Liver (tissue), 9 donors: ENCODE measurements around the gene HOXA4. TPM values are rescaled to one million over a fixed set of nuclear protein-coding genes. Genes with fewer than 3 reads are reported as not detected.

Experiments
- DNase-seq: peaks from one replicate; pipeline ENCODE4 v3.0.0-alpha.2; 2017; ENCODE audit warnings: low spot score
- H3K27ac ChIP-seq, 2 donors: one replicate each; pipeline ENCODE4 v1.7.0; 2013; ENCODE audit warnings: inconsistent platforms in 2 of 2, low read length in 2 of 2, control low read depth in 1 of 2, low read depth in 1 of 2, mild to moderate bottlenecking in 1 of 2
- H3K27me3 ChIP-seq, 4 donors: one replicate each; pipeline versions ENCODE4 v1.6.1 to v1.7.0; 2013; ENCODE audit warnings: low read length in 3 of 4, inconsistent platforms in 1 of 4, mild to moderate bottlenecking in 1 of 4, moderate library complexity in 1 of 4; ENCODE audit not compliant: control insufficient read depth in 4 of 4, insufficient read depth in 4 of 4
- H3K36me3 ChIP-seq, 4 donors: one replicate each; pipeline versions ENCODE4 v1.6.1 to v1.7.0; 2013; ENCODE audit warnings: low read length in 3 of 4, mild to moderate bottlenecking in 3 of 4, low read depth in 1 of 4, moderate library complexity in 1 of 4; ENCODE audit not compliant: control insufficient read depth in 4 of 4, insufficient read depth in 3 of 4
- H3K4me1 ChIP-seq, 4 donors: one replicate each; pipeline versions ENCODE4 v1.6.1 to v1.7.0; 2013; ENCODE audit warnings: low read length in 3 of 4, mild to moderate bottlenecking in 3 of 4, moderate library complexity in 1 of 4; ENCODE audit not compliant: control insufficient read depth in 4 of 4, insufficient read depth in 4 of 4
- H3K4me3 ChIP-seq, 3 donors: one replicate each; pipeline versions ENCODE4 v1.6.1 to v1.7.0; 2013; ENCODE audit warnings: low read length in 3 of 3, control low read depth in 1 of 3, low read depth in 1 of 3, mild to moderate bottlenecking in 1 of 3
- H3K9ac ChIP-seq, 2 donors: one replicate each; pipeline ENCODE4 v1.7.0; 2013; ENCODE audit warnings: low read length in 2 of 2, mild to moderate bottlenecking in 2 of 2, moderate library complexity in 2 of 2, control low read depth in 1 of 2, low read depth in 1 of 2
- H3K9me3 ChIP-seq, 4 donors: one replicate each; pipeline versions ENCODE4 v1.6.1 to v1.7.0; 2013; ENCODE audit warnings: low read length in 3 of 4; ENCODE audit not compliant: control insufficient read depth in 4 of 4
- ATF3 ChIP-seq: IDR thresholded peaks from 2 replicates; pipeline ENCODE4 v1.6.1; 2016; ENCODE audit warnings: antibody characterized with exemption
- EGR1 ChIP-seq, 2 donors: IDR thresholded peaks; 2 replicates each; pipeline ENCODE4 v1.6.1; 2016 to 2018; ENCODE audit warnings: antibody characterized with exemption in 2 of 2, low read depth in 2 of 2
- FOXA1 ChIP-seq: IDR thresholded peaks from 2 replicates; pipeline ENCODE4 v1.6.1; 2016; ENCODE audit warnings: antibody characterized with exemption
- FOXA2 ChIP-seq: IDR thresholded peaks from 2 replicates; pipeline ENCODE4 v1.6.1; 2016; ENCODE audit warnings: antibody characterized with exemption
- HNF4A ChIP-seq, 2 donors: conservative IDR thresholded peaks; 2 replicates each; pipeline ENCODE4 v1.6.1; 2016; ENCODE audit warnings: antibody characterized with exemption in 2 of 2, mild to moderate bottlenecking in 2 of 2
- HNF4G ChIP-seq: IDR thresholded peaks from 2 replicates; pipeline ENCODE4 v1.6.1; 2016; ENCODE audit warnings: antibody characterized with exemption
- JUND ChIP-seq, 2 donors: IDR thresholded peaks; 2 replicates each; pipeline ENCODE4 v1.6.1; 2016; ENCODE audit warnings: antibody characterized with exemption in 2 of 2
- MAX ChIP-seq: IDR thresholded peaks from 2 replicates; pipeline ENCODE4 v1.6.1; 2016; ENCODE audit warnings: antibody characterized with exemption
- NR2F2 ChIP-seq: IDR thresholded peaks from 2 replicates; pipeline ENCODE4 v1.6.1; 2016; ENCODE audit warnings: antibody characterized with exemption
- RAD21 ChIP-seq, 2 donors: IDR thresholded peaks; 2 replicates each; pipeline ENCODE4 v1.6.1; 2016; ENCODE audit warnings: antibody characterized with exemption in 2 of 2, mild to moderate bottlenecking in 2 of 2
- REST ChIP-seq: IDR thresholded peaks from 2 replicates; pipeline ENCODE4 v1.6.1; 2016; ENCODE audit warnings: antibody characterized with exemption, mild to moderate bottlenecking
- SP1 ChIP-seq: IDR thresholded peaks from 2 replicates; pipeline ENCODE4 v1.6.1; 2018; ENCODE audit warnings: antibody characterized with exemption, mild to moderate bottlenecking
- TAF1 ChIP-seq: conservative IDR thresholded peaks from 2 replicates; pipeline ENCODE4 v1.6.1; 2016; ENCODE audit warnings: antibody characterized with exemption, mild to moderate bottlenecking
- YY1 ChIP-seq: IDR thresholded peaks from 2 replicates; pipeline ENCODE4 v1.6.1; 2016; ENCODE audit warnings: antibody characterized with exemption, mild to moderate bottlenecking
- WGBS: extraction: QIAGEN DNeasy Blood & Tissue Kit; methylation state at CpG from one replicate; pipeline ENCODE4 v1.1.7; 2013; 5-methylcytosine and 5-hydroxymethylcytosine counted together
- polyA plus RNA-seq, 2 donors: library from polyadenylated mRNA; stranded (reverse) in 1 of 2; unstranded in 1 of 2; fragments of 200-250 nt in 1 of 2; fragments of >200 nt in 1 of 2; fragmentation: Nextera tagmentation in 1 of 2; extraction: Ambion mirVana in 1 of 2; gene quantifications; one replicate each; pipeline versions ENCODE4 v1.2.1 to v1.2.3, GENCODE V29; 2013 to 2015
- total RNA-seq, 2 donors: library from RNA; depleted of rRNA; stranded (reverse); fragments of >200 nt; gene quantifications; one replicate each; pipeline ENCODE4 v1.2.3, GENCODE V29; 2014
- TF ChIP-seq, protein P1 (sequence below): IDR thresholded peaks from 2 replicates; pipeline ENCODE4 v1.6.1; 2016; ENCODE audit warnings: antibody characterized with exemption
- donor health status: healthy.
- donor health status: healthy.
- donor health status: healthy.
- donor health status: healthy.
- donor health status: healthy.

HOXA4 gene
- total and polyA plus RNA-seq, 4 donors = 0.17 to 1.1 (median 0.30) TPM

DNA sequence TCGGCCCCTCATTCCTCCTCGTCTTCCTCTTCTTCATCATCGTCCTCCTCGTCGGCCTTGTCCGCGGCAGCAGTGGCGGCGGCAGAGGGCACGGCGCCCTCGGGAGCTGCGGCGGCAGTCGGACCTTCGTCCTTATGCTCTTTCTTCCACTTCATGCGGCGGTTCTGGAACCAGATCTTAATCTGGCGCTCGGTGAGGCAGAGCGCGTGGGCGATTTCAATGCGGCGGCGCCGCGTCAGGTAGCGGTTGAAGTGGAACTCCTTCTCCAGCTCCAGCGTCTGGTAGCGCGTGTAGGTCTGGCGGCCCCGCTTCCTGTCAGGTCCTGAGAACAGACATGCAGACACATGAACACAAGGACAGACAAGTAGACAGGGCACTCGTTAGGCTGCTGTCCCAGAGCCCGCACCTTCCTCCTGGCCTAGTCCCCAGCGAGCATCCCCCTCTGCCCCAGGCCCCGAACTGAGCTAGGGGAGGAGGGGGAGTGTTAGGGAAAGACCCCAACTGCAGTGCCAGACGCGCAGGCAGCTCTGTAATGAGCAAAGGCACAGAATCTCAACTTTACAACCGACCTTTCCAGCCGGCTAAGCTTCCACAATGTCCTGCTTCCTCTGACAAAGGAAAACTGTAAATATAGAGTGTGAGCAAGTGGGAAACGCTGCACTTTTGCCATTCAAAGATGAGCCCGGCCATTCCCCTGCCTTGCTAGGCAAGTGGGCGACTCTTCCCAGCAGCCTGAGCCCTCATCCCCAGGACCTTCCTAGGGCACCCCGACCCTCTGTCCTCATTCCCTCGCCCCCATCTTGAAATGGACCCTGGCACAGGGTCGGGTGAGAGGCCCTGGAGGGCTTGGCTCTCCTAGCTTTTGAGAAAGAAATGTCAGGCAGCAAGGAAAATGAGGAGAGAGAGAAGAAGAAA lies 24.6 kb upstream of the HOXA4 start:
- H3K27ac ChIP-seq = no peak overlapping the region
- peaks cover 15 to 54% (median 41%) of the 10 kb centered on the region in 4 donors for H3K27me3 ChIP-seq
- no peak overlapping the region for H3K9ac ChIP-seq
- peaks cover 11 to 38% (median 20%) of the 10 kb centered on the region in 4 donors for H3K4me1 ChIP-seq
- no peaks in the 10 kb centered on the region for H3K36me3 ChIP-seq
- no peak for TF ChIP-seq FOXA1
- no peak for TF ChIP-seq JUND (IDR thresholded peaks at IDR 0.05)
- peak; percentile 33 for DNase-seq
- peaks cover 0 to 5% (median 0%) of the 10 kb centered on the region in 4 donors for H3K9me3 ChIP-seq
- no peak overlapping the region for H3K4me3 ChIP-seq
- 8% methylated on average over 48 of the region's 48 CpGs for WGBS

DNA sequence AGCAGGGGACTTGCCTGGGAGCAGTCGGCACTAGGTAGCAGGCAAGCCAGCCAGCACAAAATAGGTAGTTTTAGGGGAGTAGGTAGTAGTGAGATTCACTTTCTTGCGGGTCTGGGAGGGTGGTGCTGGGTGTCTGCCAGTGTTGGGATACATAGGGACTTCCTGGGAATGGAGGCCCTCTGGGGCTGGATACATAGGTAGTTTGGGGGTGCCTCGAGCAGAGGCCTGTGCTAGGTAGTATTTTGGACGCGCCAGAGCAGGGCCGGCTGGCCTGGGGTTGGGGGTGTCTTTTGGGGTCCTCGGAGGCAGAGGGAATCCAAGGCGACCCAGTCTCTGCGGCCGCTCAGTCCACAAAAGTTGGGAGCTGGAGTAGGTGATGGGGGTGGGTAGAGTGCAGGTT lies 23.8 kb upstream of the HOXA4 start:
- peaks cover 11 to 36% (median 20%) of the 10 kb centered on the region in 4 donors for H3K4me1 ChIP-seq
- no peaks in the 10 kb centered on the region for H3K36me3 ChIP-seq
- 26% methylated on average over 10 of the region's 10 CpGs for WGBS
- no peak overlapping the region for H3K4me3 ChIP-seq
- DNase-seq = peak; percentile 30
- H3K9ac ChIP-seq = no peak overlapping the region
- TF ChIP-seq RAD21 (IDR thresholded peaks at IDR 0.05) = no peak
- no peak for TF ChIP-seq SP1
- TF ChIP-seq NR2F2 = no peak
- no peak for TF ChIP-seq TAF1
- TF ChIP-seq YY1 = no peak
- TF ChIP-seq ATF3 = no peak
- TF ChIP-seq HNF4G = no peak
- TF ChIP-seq MAX = no peak
- H3K27ac ChIP-seq = no peak overlapping the region
- H3K9me3 ChIP-seq = peaks cover 0 to 5% (median 0%) of the 10 kb centered on the region in 4 donors
- peaks cover 15 to 53% (median 37%) of the 10 kb centered on the region in 4 donors for H3K27me3 ChIP-seq

DNA sequence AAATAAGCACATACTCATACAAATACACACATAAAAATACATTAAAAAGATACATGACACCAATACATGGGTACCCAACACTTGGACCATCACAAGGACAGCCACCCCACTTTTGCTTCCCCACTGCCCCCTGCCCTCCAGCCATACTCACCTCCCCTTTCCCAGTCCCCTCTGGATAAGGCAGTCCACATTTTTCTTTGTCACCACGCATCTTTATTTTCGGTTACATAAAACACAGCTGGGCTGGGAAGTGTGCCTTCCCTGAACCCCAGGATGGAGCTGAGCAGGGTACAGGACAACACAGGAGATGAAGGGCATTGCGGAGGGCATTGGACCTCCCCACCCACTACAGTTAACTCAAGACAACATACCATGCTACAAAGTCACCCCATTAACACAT lies 23.0 kb upstream of the HOXA4 start:
- no peak overlapping the region for H3K4me3 ChIP-seq
- H3K36me3 ChIP-seq = no peaks in the 10 kb centered on the region
- WGBS = 23% methylated on average over 3 of the region's 3 CpGs
- H3K9ac ChIP-seq = no peak overlapping the region
- peaks cover 15 to 51% (median 38%) of the 10 kb centered on the region in 4 donors for H3K27me3 ChIP-seq
- TF ChIP-seq YY1 = no peak
- TF ChIP-seq ATF3 = no peak
- TF ChIP-seq HNF4G = no peak
- peaks cover 11 to 36% (median 20%) of the 10 kb centered on the region in 4 donors for H3K4me1 ChIP-seq
- H3K9me3 ChIP-seq = peaks cover 0 to 5% (median 0%) of the 10 kb centered on the region in 4 donors
- H3K27ac ChIP-seq = no peak overlapping the region
- no peak for DNase-seq

- H3K27me3 ChIP-seq = peaks cover 15 to 56% (median 40%) of the 10 kb centered on the region in 4 donors
- no peaks in the 10 kb centered on the region for H3K36me3 ChIP-seq
- H3K4me1 ChIP-seq = peaks cover 14 to 36% (median 22%) of the 10 kb centered on the region in 4 donors
- H3K9me3 ChIP-seq = peaks cover 0 to 5% (median 0%) of the 10 kb centered on the region in 4 donors
- WGBS = 13% methylated on average over 22 of the region's 22 CpGs
- DNase-seq = no peak
- H3K4me3 ChIP-seq = no peak overlapping the region
- H3K27ac ChIP-seq = no peak overlapping the region
- no peak overlapping the region for H3K9ac ChIP-seq
- TF ChIP-seq HNF4A (conservative IDR thresholded peaks at IDR 0.05) (no peak), FOXA1 (no peak), FOXA2 (no peak), EGR1 (IDR thresholded peaks at IDR 0.05; ENCODE audit: low read depth in 2 of 2) (no peak), REST (no peak), HNF4G (no peak), TAF1 (no peak)
- TF ChIP-seq, protein P1, sequence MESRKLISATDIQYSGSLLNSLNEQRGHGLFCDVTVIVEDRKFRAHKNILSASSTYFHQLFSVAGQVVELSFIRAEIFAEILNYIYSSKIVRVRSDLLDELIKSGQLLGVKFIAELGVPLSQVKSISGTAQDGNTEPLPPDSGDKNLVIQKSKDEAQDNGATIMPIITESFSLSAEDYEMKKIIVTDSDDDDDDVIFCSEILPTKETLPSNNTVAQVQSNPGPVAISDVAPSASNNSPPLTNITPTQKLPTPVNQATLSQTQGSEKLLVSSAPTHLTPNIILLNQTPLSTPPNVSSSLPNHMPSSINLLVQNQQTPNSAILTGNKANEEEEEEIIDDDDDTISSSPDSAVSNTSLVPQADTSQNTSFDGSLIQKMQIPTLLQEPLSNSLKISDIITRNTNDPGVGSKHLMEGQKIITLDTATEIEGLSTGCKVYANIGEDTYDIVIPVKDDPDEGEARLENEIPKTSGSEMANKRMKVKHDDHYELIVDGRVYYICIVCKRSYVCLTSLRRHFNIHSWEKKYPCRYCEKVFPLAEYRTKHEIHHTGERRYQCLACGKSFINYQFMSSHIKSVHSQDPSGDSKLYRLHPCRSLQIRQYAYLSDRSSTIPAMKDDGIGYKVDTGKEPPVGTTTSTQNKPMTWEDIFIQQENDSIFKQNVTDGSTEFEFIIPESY = no peak
These were observed 22.4 kb upstream of the HOXA4 start for GRCh38 chr7:27152816-27153442.
